NCI-H69 (cell line): ENCODE measurements around the gene GTPBP2.

Experiments used
- DNase-seq: peaks from one replicate; lab custom pipeline; 2025; lab: John Stamatoyannopoulos, UW

The GTPBP2 gene

GRCh38 chr6:43575772-43576551, 53.1 kb downstream of the GTPBP2 start, which contains the start of the genes POLH and XPO5:
Gene POLH (plus strand): TSS chr6:43576185. CDS start chr6:43582320, 6,135 bp downstream.
Gene XPO5 (minus strand): TSS chr6:43576038. CDS start chr6:43575864, 174 bp downstream.
- peak; percentile 98 for DNase-seq

GRCh38 chr6:43575105-43575771, 53.8 kb downstream of the GTPBP2 start:
- DNase-seq: peak; percentile 70

GRCh38 chr6:43572015-43572414, 57.0 kb downstream of the GTPBP2 start:
- DNase-seq: no peak

GRCh38 chr6:43570876-43571441, 58.1 kb downstream of the GTPBP2 start:
- DNase-seq: peak; percentile 22
